Hepatocyte (in vitro differentiated cells): Measurements from ENCODE around the gene RUNDC3A. TPM values are rescaled to one million over a fixed set of nuclear protein-coding genes. Genes with fewer than 3 reads are reported as not detected.
A peak's percentile ranks its signal among the peaks of the same experiment; 100 is the strongest.
"Not testable (repeated sequence)": the region's sequence is repeated elsewhere in the genome, so short reads cannot be mapped to it uniquely, and the experiment has no call there.

Experiments used
- DNase-seq: peaks from one replicate; pipeline ENCODE4 v3.0.0-alpha.2; 2016; ENCODE audit warnings: low spot score
- H2AFZ ChIP-seq: fragments of 200-600 bp; sonication (generic); 2 replicates; pipeline ENCODE4 v1.6.0; 2016; ENCODE audit warnings: antibody characterized with exemption, mild to moderate bottlenecking
- H3K27ac ChIP-seq: fragments of 200-600 bp; sonication (generic); 2 replicates; pipeline ENCODE4 v1.5.1; 2016; ENCODE audit warnings: mild to moderate bottlenecking
- H3K27me3 ChIP-seq: fragments of 200-600 bp; sonication (generic); 2 replicates; pipeline ENCODE4 v1.6.1; 2016
- H3K36me3 ChIP-seq: fragments of 200-600 bp; sonication (generic); replicated peaks from 2 replicates; pipeline ENCODE4 v1.5.1; 2016; ENCODE audit warnings: low read depth; ENCODE audit not compliant: insufficient read depth
- H3K4me1 ChIP-seq: fragments of 200-600 bp; sonication (generic); 2 replicates; pipeline ENCODE4 v1.5.1; 2016; ENCODE audit warnings: mild to moderate bottlenecking, moderate library complexity; ENCODE audit not compliant: insufficient read depth
- H3K4me2 ChIP-seq: fragments of 200-600 bp; sonication (generic); 2 replicates; pipeline ENCODE4 v1.6.0; 2016
- H3K4me3 ChIP-seq: fragments of 200-600 bp; sonication (generic); 2 replicates; pipeline ENCODE4 v1.5.1; 2016; ENCODE audit warnings: mild to moderate bottlenecking
- H3K79me2 ChIP-seq: fragments of 200-600 bp; sonication (generic); 2 replicates; pipeline ENCODE4 v1.6.0; 2017; ENCODE audit warnings: mild to moderate bottlenecking
- H3K9me2 ChIP-seq: fragments of 200-600 bp; sonication (generic); replicated peaks from 2 replicates; pipeline ENCODE4 v1.6.0; 2017; ENCODE audit warnings: mild to moderate bottlenecking; ENCODE audit not compliant: insufficient read depth
- H3K9me3 ChIP-seq: fragments of 200-600 bp; sonication (generic); 2 replicates; pipeline ENCODE4 v1.5.1; 2016; ENCODE audit warnings: low read depth, mild to moderate bottlenecking
- H4K20me1 ChIP-seq: fragments of 200-600 bp; sonication (generic); 2 replicates; pipeline ENCODE4 v1.6.0; 2016; ENCODE audit warnings: mild to moderate bottlenecking; ENCODE audit not compliant: insufficient read depth, poor library complexity, severe bottlenecking
- CTCF ChIP-seq: fragments of 200-600 bp; sonication (generic); IDR thresholded peaks from 2 replicates; pipeline ENCODE4 v1.5.1; 2016; ENCODE audit warnings: antibody characterized with exemption, mild to moderate bottlenecking; ENCODE audit not compliant: poor library complexity
- EZH2 ChIP-seq: fragments of 200-600 bp; sonication (generic); IDR thresholded peaks from 2 replicates; pipeline ENCODE4 v1.6.1; 2016; ENCODE audit warnings: antibody characterized with exemption, mild to moderate bottlenecking, borderline replicate concordance
- EZH2phosphoT487 ChIP-seq: fragments of 200-600 bp; sonication (generic); IDR thresholded peaks from one replicate; pipeline ENCODE4 v1.6.1; 2018; ENCODE audit warnings: antibody characterized with exemption, mild to moderate bottlenecking, low read depth, moderate library complexity; ENCODE audit not compliant: unreplicated experiment, severe bottlenecking
- WGBS: methylation state at CpG from one replicate; pipeline ENCODE4 v1.1.6; 2016; ENCODE audit warnings: low lambda C conversion rate; ENCODE audit errors: missing lambda C conversion rate; 5-methylcytosine and 5-hydroxymethylcytosine counted together
- polyA plus RNA-seq: library from polyadenylated mRNA; unstranded; fragments of >200 nt; fragmentation: Nextera tagmentation; extraction: Ambion mirVana; gene quantifications from 2 replicates; pipeline ENCODE4 v1.2.1, GENCODE V29; 2016
- total RNA-seq: library from RNA; depleted of rRNA; stranded (reverse); fragments of >200 nt; gene quantifications from 2 replicates; pipeline ENCODE4 v1.2.3, GENCODE V29; 2014

Gene RUNDC3A
- total and polyA plus RNA-seq, 2 experiments from 2014 or later = 0.40 to 2.1 TPM

GRCh38 chr17:44324571-44325275 is 16.3 kb downstream of the RUNDC3A start, which contains the start of gene SLC25A39:
SLC25A39 (minus strand) TSS chr17:44324823; CDS start chr17:44323562, 1,261 bp downstream.
- Histone ChIP-seq H3K4me3 (peak within 1 kb of the TSS; percentile 84), H3K36me3 (no peaks in the 10 kb centered on the region), H2AFZ (peak within 1 kb of the TSS; percentile 87), H3K27me3 (no peaks in the 10 kb centered on the region), H3K9me3 (no peaks in the 10 kb centered on the region), H3K27ac (peak within 1 kb of the TSS; percentile 86), H3K4me2 (peak within 1 kb of the TSS; percentile 85), H3K4me1 (peaks cover 17% of the 10 kb centered on the region), H4K20me1 (no peaks in the 10 kb centered on the region), H3K9me2 (no peaks in the 10 kb centered on the region), H3K79me2 (peaks cover 12% of the 10 kb centered on the region)
- 1% methylated on average over 49 of the region's 85 CpGs for WGBS
- TF ChIP-seq EZH2phosphoT487 = no peak
- TF ChIP-seq EZH2 = no peak
- TF ChIP-seq CTCF = no peak
- DNase-seq = peak; percentile 98

- peak; percentile 97 for DNase-seq
- Histone ChIP-seq H2AFZ (peak overlapping the region; percentile 46), H3K9me3 (no peaks in the 10 kb centered on the region), H3K4me1 (peaks cover 17% of the 10 kb centered on the region), H4K20me1 (no peaks in the 10 kb centered on the region), H3K9me2 (no peaks in the 10 kb centered on the region), H3K4me3 (no peak overlapping the region), H3K4me2 (peak overlapping the region; percentile 85), H3K36me3 (no peaks in the 10 kb centered on the region), H3K27ac (no peak overlapping the region), H3K27me3 (no peaks in the 10 kb centered on the region), H3K79me2 (peaks cover 12% of the 10 kb centered on the region)
- TF ChIP-seq EZH2phosphoT487 (no peak), EZH2 (no peak), CTCF (no peak)
- WGBS = 41% methylated on average over 26 of the region's 31 CpGs
Measured at GRCh38 chr17:44326861-44327444, 18.6 kb downstream of the RUNDC3A start.

GRCh38 chr17:44327715-44328449 is 19.5 kb downstream of the RUNDC3A start:
- no peak overlapping the region for H2AFZ ChIP-seq
- WGBS = 87% methylated on average over 7 of the region's 7 CpGs

GRCh38 chr17:44329516-44329915 is 21.1 kb downstream of the RUNDC3A start:
- H3K9me3 ChIP-seq, DNase-seq, H3K27ac ChIP-seq, H3K4me3 ChIP-seq, H3K27me3 ChIP-seq, H3K79me2 ChIP-seq, H4K20me1 ChIP-seq, H2AFZ ChIP-seq, H3K36me3 ChIP-seq, H3K4me2 ChIP-seq, H3K9me2 ChIP-seq: not testable (repeated sequence)
- H3K4me1 ChIP-seq = peaks cover 10% of the 10 kb centered on the region
- 89% methylated on average over 7 of the region's 7 CpGs for WGBS

More at GRCh38 chr17:44327715-44328449, 19.5 kb downstream of the RUNDC3A start:
- peaks cover 17% of the 10 kb centered on the region for H3K4me1 ChIP-seq
- H3K9me3 ChIP-seq = no peaks in the 10 kb centered on the region
- no peak overlapping the region for H3K4me2 ChIP-seq
- no peaks in the 10 kb centered on the region for H4K20me1 ChIP-seq
- no peak overlapping the region for H3K27ac ChIP-seq
- H3K27me3 ChIP-seq = no peaks in the 10 kb centered on the region
- H3K4me3 ChIP-seq = no peak overlapping the region
- TF ChIP-seq EZH2 (no peak), CTCF (no peak), EZH2phosphoT487 (no peak)
- H3K9me2 ChIP-seq = no peaks in the 10 kb centered on the region
- no peaks in the 10 kb centered on the region for H3K36me3 ChIP-seq
- DNase-seq = no peak
- H3K79me2 ChIP-seq = peaks cover 12% of the 10 kb centered on the region

- H2AFZ ChIP-seq, H3K4me2 ChIP-seq, H4K20me1 ChIP-seq, H3K79me2 ChIP-seq, H3K36me3 ChIP-seq, H3K27me3 ChIP-seq, H3K27ac ChIP-seq, H3K9me2 ChIP-seq, DNase-seq, H3K4me3 ChIP-seq, H3K9me3 ChIP-seq: not testable (repeated sequence)
- H3K4me1 ChIP-seq = peaks cover 10% of the 10 kb centered on the region
- 87% methylated on average over 5 of the region's 5 CpGs for WGBS
Measured at GRCh38 chr17:44330263-44330662, 21.9 kb downstream of the RUNDC3A start.
